HG03025 (cell line): ENCODE measurements around the gene HTR4.
"Not testable (repeated sequence)": the region's sequence is repeated elsewhere in the genome, so short reads cannot be mapped to it uniquely, and the experiment has no call there.

ENCODE experiments used
- ATAC-seq: cut with Tn5 transposase; IDR thresholded peaks from one replicate; pipeline ENCODE4 v1.9.1; 2021; ENCODE audit warnings: mild to moderate bottlenecking, moderate library complexity; ENCODE audit not compliant: unreplicated experiment, low FRiP score

The HTR4 gene

DNA sequence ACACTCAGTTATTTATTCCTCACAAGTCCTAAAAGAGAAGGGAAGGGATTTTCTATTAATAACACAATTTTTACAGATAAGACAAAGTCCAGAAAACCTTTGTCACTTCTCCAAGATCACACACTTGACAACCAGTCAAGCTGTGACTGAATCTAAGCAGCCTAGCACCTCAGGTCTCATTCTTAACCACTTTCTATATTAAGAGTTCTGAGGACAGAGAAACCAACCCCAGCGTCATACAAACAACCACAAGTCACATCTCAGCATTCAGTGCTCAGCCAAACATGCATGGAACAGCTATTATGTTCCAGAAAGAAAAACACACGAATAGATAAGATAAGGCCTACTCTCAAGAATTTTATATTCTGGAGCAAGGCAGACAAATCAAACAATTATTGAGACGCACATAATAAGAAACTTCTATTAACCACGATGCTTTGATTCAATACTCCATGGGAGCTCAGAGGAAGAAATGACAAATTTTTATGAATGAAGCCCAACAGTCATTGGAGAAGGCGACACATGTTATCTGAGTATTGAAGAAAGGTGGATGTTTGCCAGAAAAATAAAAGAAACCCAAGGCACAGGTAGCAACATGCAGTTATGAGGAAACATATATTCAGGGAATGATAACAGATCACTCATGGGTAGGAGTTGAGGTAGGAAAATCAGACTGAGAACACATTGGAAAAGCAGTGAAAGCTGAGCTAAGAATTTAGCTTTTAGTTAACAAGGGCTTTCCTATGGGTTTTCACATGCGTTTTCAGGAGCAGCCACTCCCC, 113.1 kb downstream of the HTR4 start:
- no peak for ATAC-seq

DNA sequence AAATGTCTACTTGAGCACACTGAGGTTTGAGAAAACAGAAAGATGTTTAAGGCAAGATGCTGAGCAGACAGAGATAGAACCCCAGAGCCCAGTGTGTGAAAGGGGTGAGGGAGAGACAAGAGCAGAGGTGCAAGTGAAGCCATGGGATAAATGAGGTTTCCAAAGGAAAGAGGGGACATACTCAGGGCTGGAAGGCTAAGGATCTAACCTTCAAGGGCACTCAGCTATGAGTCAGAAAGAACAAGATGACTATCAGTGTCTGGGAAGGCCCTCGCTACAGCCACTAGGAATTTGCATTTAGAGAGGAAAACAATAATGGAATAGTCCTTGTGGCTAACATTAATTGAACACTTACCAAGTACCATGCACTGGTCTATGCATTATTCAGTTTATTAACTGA, 113.7 kb downstream of the HTR4 start:
- no peak for ATAC-seq

DNA sequence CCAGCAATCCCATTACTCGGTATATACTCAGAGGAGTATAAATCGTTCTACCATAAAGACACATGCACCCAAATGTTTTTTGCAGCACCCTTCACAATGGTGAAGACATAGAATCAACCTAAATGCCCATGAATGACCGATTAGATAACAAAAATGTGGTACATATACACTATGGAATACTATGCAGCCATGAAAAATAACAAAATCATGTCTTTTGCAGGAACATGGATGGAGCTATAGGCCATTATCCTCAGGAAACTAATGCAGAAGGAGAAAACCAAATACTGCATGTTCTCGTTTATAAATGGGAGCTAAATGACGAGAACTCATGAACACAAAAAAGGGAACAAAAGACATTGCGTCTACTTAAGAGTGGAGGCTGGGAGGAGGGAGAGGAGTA, 114.5 kb downstream of the HTR4 start:
- no peak for ATAC-seq

DNA sequence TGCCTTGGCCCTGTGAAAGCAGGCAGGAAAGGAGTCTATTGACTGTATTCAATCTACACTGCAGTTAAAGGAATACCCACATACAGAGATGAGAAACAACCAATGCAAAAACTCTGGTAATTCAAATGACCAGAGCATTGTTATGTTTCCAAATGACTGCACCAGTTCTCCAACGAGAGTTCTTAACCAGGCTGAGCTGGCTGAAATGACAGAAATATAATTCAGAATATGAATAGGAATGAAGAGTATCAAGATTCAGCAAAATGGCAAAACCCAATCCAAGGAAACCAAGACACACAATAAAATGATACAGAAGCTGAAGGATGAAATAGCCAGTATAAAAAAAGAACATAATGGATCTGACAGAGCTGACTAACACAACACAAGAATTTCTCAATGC, 119.1 kb downstream of the HTR4 start:
- no peak for ATAC-seq

DNA sequence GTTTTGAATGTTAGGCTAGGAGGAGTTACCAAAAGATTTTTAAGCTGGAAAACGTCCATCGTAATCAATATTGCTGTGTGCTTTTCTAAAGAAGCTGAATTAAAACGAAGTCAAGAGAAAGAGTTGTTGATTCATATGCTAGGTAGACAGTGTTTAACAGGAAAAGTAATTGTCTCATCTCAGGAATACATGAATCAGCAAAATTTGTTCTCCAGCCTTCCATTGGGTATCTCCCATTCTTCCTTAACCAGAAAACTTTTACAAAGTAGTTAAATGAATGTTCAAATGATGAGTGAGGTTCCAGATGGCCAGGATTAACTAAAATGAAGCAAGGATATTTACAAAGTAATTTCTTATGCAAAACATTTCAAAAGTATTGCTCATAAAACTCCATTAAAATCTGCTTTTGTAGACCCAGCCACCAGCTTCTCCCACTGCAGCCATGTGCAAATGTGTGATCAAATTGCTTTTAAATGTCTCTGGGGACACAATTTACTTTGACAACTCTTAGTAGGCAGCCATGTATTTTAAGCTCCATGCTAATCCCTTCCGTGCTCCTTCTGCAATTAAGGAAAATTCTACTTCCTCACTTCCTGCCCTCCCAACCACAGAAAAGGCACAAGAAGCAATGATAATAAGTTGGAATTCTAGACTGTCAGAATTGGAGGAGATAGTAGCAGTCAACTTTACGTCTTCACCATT, 121.2 kb downstream of the HTR4 start:
- no peak for ATAC-seq

DNA sequence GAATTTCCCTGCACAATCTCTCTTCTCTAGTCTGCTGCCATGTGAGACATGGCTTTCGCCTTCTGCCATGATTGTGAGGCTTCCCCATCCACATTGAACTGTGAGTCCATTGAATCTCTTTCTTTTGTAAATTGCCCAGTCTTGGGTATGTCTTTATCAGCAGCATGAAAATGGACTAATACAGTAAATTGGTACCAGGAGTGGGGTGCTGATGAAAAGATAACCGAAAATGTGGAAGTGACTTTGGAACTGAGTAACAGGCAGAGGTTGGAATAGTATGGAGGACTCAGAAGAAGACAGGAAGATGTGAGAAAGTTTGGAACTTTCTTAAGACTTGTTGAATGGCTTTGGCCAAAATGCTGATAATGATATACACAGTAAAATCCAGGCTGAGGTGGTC, 124.9 kb downstream of the HTR4 start:
- ATAC-seq: not testable (repeated sequence)

DNA sequence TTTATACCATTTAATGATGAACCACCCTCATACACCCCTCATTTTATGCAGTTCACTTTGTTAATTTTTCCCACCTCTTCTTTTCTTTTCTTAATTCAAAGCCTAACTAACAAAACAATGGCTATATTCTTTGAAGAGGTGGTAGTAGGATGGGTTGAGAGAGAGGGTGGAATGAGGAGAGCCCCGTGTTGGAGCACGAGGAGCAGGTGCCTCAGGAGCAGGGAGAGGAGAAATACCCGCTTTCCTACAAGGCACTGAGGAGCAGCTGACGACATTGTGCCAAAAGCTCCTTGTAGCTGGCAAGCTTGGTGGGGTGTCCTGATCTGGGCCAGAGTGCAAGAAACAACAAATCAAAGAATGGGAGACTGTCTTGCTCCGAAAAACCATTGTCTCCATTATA, 129.6 kb downstream of the HTR4 start:
- ATAC-seq: no peak

DNA sequence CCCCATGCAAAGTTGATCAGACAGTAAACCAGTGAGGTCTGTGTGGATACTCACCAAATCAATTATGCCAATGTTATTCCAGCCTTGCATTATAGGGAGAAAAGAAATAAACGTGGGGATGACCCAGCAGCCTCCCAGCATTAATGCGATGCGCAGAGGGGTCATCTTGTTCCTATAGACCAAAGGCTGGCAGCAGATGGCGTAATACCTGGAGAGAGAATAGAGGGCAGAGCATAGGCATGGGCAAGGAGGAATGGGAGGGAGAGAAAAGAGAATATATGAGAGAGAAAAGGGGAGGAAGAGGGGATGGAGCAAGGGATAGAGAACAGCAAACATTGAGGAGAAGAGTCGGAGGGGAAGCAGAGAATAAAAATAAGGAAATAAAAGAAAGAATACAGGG, 131.2 kb downstream of the HTR4 start:
- ATAC-seq: no peak

DNA sequence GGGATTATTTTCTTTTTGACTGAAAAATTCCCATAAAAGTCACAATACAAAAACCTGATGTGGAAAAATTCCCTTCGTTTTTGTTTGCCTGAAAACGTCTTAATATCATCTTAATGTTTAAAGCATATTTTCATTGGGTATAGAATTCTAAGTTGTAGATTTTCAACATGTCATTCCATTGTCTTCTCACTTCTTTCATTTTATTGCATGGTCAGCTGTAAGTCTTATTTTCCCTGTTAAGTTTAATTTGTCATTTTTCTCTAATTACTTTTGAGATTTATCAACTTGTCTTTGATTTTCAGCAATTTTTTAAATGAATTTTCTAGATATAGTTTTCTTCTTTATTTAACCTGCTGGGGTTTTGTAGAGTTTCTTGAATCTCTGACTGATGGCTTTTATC, 138.9 kb downstream of the HTR4 start:
- ATAC-seq: no peak

DNA sequence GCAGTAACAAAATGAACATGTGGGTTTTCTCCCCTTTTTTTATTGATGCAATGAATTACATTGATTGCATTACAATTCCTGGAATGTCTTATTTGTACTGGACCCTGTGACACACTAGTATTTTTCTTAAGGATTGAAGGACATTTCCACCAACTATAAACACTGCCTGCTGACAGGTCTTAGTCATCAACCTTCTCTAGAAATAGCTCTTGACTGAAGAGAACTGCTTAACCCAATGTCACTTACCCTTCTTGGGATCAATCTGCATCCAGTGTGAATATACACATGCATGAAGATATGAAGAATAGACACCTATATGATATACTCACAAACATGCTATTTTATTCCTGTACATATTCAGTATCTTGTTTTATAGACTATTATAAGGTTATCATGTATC, 140.0 kb downstream of the HTR4 start:
- no peak for ATAC-seq

DNA sequence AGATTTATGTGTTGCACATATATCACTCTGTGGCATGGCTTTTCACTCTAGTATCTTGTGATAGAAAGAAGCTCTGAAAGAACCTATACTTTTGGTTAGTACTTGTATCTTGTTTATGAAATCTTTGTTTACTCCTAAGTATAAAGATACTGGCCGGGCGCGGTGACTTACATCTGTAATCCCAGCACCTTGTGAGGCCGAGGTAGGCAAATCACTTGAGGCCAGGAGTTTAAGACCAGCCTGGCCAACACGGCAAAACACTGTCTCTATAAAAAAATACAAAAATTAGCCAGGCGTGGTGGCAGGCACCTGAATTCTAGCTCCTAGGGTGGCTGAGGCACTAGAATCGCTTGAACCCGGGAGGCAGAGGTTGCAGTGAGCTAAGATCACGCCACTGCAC, 141.8 kb downstream of the HTR4 start:
- no peak for ATAC-seq

DNA sequence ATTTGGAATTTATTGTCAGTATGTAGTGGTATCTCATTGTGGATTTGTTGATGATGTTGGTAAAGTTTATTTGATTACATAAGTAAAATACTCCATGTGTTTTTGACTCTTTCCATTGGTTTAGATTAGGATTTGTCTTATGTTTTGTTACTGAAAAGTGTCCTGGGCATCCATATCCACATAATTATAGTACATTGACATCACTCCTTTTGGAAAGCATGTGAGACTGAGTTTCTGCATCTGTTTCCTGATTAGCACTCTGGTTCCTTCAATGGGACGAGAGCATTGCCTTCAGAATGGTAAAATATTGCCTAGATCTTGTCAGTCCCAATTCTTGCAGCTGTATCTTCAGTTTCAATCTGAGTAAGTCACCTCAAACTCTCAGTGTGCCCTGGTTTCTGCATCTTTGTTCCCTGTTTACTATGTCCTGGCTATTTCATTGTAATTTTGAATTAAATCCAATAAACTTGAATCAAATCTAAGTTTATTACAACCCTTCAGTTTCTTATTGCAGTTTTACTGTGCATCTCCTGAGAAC, 142.4 kb downstream of the HTR4 start:
- peak; percentile 59 for ATAC-seq

DNA sequence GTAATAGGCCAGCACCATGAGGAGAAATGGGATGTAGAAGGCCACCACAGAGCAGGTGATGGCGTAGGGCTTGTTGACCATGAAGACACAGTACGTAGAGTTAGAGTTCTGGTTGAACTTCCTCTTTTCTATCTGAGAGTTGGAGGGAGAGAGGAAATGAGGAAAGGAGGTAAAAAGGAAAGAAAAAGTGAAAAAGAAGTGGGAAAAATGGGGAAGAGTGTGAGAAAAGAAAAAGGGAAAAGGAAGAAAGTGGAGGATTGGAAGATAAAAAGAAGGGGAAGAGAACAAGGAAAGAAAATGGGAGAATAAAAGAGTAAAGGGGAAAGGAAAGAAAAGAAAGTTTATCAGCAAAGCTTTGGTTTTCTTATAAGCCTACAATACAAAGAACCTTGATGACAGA, 144.4 kb downstream of the HTR4 start:
- no peak for ATAC-seq

DNA sequence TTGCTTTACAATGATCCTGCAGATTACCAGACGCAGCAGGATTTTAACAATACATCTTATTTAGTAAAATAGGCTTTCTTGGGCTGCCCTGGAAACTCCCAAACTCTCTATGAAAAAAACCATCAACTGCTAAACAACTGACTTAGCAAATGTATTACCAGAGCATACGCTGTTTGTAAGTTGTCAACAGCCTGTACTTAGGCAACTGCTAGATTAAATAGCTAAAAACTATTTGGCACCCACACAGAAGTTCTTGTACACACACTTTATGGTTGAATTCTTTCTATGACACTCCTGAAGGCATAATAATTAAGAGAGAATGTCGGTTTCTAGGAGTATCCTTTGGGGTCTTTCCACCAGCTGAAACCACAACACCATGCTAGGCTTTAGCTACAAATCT, 146.7 kb downstream of the HTR4 start:
- no peak for ATAC-seq

DNA sequence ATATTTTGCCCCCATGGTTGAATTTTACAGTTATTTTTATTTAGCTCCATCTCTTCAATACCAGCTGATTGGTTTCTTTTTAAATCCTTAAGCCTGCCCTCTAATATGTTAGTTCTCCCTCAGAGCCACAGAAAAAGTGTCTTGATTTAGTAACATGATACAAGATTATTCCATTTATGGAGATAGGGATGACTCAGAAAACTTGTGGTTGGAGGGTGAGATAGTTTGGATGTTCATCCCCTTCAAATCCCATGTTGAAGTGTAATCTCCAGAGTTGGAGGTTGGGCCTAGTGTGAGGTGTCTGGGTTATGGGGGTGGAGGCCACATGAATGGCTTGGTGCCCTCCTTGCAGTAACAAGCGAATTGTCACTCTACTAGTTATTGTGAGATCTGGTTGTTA, 154.9 kb downstream of the HTR4 start:
- ATAC-seq: no peak

DNA sequence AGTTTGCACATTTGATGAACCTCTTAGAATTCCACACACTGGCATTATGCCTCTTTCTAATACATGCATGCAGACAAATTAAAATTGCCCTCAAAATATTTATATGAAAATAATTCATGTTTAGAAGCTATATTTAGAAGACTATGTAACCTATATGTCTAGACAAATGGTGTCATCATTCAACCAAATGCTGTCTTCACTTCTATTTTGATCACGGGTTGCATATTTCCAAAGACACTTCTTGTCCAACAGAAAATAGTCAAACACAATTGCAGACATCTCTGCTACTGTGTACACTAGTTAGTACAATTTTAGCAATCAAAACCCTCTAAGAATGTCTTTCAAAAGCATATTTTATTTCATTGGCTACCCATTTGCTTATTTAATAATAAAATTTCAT, 156.6 kb downstream of the HTR4 start:
- no peak for ATAC-seq

DNA sequence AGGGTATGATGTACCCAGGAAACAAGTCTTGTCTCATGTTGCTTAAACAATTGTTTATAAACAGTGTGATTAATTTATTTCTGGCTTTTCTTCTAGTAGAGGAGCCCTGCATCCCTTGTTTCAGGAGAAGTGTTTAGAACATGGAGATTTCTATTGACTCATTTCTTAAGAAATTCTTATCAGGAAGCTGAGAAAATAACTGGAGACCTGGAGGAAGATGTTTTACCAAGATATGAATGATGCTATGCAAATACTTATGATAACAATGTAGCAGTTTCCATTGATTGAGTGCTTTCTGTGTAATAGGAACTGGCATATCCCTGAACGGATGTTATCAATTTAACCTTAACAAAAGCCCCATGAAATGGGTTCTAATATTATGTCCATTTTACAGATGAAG, 162.0 kb downstream of the HTR4 start:
- ATAC-seq: no peak

DNA sequence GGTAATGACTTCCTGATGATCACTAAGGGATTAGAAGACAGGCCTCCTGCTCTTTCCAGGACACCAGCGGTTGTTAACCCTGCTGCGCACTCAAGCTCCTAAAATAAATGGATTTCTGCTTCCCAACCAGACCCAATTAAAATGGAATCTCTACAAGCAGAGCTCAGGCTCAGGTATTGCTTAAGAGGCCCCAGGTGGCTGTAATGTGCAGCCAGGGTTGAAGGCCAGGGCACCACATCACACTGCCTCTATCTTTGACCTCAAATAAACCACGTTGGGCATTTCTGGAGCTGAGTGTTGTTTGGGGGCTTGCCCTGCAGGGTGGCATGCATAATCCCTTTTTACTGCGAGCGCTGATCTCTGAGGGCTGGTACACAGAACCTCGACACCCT, 162.5 kb downstream of the HTR4 start:
- no peak for ATAC-seq

DNA sequence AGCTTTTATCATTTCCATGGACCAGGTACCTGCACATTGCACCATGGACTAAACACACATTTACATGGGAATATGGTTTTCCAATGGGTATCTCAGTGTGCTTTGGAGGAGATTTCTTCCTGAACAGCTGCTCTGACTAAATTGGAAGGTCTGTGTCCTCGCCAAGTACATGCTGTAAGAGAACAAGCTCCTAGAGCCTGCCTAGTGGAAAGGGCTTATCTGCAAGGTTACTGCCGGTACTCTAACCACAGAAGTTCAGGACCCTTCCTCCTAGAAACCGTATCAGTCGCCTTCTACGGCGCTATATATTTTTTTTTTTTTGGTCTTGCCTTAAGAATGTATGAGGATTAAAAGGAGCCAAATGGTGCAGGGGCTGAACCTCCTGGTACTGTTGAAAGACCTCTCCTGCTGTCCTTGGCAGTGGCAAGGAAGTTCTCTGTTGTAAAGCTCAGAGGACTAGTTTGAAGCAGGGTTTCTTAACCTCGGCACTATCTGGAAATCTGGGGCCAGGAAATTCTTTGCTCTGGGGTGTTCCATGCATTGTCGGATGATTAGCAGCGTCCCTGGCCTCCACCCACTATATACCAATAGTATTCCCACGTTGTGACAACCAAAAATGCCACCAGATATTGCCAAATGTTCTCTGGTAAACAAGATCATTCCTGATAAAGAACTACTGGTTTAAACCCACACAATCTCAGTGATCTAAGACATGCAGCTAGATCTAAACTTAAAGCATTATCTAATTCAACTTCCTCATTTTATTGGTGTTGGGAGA, 163.1 kb downstream of the HTR4 start:
- ATAC-seq: no peak

DNA sequence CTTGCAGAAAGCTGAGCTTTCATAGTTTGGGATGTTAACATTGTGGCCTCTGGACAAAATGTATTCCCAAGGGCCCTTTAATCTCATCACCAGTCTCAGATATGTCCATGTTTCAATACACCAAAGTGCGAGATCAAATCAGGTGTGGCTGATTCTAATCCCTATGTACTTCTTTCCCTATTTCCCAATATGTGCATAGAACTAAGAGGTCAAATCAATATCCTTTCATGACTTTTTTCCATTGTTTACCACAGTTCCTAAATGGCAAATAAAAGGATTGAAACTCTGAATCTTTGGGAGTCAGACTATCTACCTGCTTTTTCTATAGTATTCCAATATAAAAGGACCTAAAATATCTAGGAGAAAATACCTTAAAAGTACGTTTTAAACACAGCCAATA, 165.6 kb downstream of the HTR4 start:
- ATAC-seq: no peak

DNA sequence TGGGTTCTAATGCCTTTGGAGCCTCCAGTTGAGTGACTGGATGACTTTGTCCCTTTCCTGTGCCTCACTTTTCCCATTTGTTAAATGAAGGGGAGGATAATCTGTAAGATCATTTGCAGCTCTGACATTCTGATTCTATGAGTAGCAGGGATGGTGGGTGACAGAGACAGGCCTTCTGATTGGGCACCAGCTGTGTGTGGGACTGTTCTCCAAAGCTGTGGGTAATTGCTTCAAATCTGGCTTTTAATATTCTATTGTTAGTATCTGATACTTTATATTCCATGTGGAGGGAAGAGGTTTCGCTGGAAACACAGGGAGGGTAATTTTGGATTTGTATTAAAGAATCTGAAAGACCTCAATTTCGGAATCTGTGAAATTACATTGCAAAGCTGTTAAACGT, 167.9 kb downstream of the HTR4 start:
- no peak for ATAC-seq
